Measurements from ENCODE around the gene SLC35F1.
"Not testable (repeated sequence)": the region's sequence is repeated elsewhere in the genome, so short reads cannot be mapped to it uniquely, and the experiment has no call there.

The SLC35F1 gene

DNA sequence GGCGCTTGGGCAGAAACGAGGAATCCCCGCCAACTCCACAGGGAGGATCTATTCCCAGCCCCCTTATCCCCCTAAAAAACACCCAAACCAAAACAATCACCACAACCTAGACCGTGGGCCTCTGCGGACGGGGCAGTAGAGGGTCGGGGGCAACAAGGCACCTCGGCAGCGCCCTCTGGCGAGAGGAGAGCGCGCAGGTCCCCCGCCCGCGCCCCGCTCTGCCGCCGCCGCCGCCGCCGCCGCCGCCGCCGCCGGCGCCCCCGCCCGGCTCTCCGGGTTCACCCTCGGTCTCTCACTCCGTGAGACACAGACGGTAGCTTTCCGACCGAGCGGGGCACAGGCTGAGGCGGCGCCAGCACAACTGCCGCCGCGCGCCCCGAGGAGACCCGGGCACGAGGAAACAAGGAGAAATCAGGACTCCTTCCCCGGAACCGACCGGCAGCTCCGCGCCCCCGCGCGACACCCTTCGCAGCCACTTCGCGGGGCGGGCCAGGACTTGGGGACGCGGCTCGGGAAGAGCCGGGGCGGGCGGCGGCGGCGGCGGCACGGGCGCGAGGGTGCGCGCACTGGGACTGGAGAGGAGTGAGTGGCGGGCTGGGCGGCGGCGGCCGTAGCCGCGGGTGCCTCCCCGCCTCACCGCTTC, at the start of gene SLC35F1:
SLC35F1 (plus strand) TSS at position 307 of the 643 bp plus-strand sequence.
- TF ChIP-seq, protein P1, sequence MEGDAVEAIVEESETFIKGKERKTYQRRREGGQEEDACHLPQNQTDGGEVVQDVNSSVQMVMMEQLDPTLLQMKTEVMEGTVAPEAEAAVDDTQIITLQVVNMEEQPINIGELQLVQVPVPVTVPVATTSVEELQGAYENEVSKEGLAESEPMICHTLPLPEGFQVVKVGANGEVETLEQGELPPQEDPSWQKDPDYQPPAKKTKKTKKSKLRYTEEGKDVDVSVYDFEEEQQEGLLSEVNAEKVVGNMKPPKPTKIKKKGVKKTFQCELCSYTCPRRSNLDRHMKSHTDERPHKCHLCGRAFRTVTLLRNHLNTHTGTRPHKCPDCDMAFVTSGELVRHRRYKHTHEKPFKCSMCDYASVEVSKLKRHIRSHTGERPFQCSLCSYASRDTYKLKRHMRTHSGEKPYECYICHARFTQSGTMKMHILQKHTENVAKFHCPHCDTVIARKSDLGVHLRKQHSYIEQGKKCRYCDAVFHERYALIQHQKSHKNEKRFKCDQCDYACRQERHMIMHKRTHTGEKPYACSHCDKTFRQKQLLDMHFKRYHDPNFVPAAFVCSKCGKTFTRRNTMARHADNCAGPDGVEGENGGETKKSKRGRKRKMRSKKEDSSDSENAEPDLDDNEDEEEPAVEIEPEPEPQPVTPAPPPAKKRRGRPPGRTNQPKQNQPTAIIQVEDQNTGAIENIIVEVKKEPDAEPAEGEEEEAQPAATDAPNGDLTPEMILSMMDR (conservative IDR thresholded peaks at IDR 0.05): peak; percentile 57
- TF ChIP-seq ZFX (IDR thresholded peaks at IDR 0.05): no peak
- no peak within 1 kb of the TSS for H3K27ac ChIP-seq

DNA sequence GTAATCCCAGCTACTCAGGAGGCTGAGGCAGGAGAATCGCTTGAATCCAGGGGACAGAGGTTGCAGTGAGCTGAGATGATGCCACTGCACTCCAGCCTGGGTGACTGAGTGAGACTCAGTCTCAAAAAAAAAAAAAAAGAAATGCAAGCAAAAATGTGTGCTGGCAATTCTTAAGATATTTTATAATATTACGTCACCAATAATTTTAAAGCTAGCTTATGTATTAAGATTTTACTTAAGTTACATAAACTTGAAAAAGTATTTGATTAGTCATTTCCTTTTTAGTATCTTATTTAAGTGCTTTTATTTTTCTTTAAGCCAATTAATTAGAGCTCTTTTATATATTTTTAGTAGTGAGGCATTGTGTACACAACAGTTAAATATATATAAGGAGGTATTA, 48.5 kb upstream of the SLC35F1 start:
- not testable (repeated sequence) for H3K27ac ChIP-seq

DNA sequence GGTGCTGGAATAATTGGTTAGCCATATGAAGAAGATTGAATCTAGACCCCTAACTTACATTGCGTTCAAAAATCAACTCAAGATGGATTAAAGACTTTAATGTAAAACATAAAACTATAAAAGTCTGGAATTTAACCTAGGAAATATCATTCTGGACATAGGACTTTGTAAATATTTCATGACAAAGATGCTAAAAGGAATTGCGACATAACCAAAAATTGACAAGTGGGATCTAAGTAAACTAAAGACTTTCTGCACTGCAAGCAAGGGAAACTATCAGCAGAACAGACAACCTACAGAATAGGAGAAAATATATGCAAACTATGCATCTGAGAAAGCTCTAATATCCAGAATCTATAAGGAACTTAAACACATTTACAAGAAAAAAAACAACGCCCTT, 45.5 kb upstream of the SLC35F1 start:
- TF ChIP-seq, protein P1 (conservative IDR thresholded peaks at IDR 0.05): no peak
- no peak for TF ChIP-seq ZFX (IDR thresholded peaks at IDR 0.05)

DNA sequence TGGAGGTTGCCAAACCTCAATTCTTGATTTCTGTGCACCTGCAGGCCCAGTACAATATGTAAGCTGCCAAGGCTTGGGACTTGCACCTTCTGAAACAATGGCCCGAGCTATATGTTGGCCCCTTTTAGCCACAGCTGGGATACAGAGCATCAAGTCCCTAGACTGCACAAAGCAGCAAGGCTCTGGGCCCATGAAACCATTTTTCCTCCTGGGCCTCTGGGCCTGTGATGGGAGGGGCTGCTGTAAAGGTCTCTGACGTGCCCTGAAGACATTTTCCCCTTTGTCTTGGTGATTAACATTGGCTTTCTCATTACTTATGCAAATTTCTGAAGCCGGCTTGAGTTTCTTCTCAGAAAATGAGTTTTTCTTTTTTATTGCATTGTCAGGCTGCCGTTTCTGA, 40.5 kb upstream of the SLC35F1 start:
- no peak overlapping the region for H3K27ac ChIP-seq
- TF ChIP-seq ZFX (IDR thresholded peaks at IDR 0.05): no peak
- TF ChIP-seq, protein P1 (conservative IDR thresholded peaks at IDR 0.05): no peak

More for the DNA sequence above, 45.5 kb upstream of the SLC35F1 start:
- H3K27ac ChIP-seq: no peak overlapping the region

DNA sequence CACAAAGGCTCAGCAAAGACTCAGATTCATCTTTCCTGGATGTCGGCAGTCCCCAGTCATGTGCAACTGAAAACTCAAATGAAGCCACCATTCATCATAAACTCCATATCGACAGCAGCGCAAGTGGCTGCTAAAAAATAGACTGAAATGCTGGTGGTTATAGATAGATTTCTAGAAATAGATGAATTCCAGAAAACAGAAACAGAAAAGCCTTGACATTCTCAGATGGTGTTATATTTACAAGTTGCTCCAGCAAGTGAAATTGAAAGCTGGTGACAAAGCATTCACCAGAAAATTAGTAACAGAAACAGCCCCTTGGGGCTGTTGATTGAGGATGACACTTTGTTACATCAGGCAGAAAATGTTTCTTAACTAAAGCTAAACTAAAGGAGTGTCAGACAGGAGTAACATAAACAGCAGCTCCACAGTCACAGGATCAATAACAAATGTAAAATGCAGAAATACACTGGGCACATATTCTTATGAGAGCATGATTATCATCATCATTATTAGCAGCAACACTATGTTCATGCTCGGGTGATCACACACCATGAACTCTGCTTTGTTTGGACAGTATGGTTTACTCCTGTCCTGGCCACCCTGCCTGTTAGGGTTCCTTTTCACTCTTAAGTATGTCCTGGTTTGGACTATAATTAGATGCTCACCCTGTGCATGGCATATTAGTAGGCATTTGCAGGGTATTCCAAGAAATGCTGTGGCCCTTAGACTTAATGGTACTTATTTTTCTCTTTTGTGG, 36.4 kb upstream of the SLC35F1 start:
- H3K27ac ChIP-seq: no peak overlapping the region

DNA sequence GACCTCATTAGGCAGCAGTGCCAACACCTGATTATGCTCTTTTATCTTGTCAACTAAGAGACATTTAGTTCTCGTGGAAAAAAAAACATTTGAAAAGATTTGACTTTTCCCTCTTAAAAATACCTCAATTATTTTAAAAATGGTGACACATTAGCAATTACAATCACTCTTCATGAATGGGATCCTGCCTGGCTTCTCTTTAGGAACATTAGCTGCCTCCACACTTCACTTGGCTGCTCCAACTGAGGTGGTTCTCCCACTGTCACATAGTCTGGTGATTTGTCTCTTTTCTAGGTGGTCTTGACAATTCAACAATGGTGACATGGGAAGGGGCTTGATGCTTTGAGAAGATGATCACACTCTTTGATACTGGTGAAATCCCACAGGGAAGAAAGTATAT, 26.2 kb upstream of the SLC35F1 start:
- no peak overlapping the region for H3K27ac ChIP-seq
- TF ChIP-seq, protein P1 (conservative IDR thresholded peaks at IDR 0.05): no peak
- no peak for TF ChIP-seq ZFX (IDR thresholded peaks at IDR 0.05)

More for the DNA sequence above, 36.4 kb upstream of the SLC35F1 start:
- no peak for TF ChIP-seq ZFX (IDR thresholded peaks at IDR 0.05)
- TF ChIP-seq, protein P1 (conservative IDR thresholded peaks at IDR 0.05): no peak

DNA sequence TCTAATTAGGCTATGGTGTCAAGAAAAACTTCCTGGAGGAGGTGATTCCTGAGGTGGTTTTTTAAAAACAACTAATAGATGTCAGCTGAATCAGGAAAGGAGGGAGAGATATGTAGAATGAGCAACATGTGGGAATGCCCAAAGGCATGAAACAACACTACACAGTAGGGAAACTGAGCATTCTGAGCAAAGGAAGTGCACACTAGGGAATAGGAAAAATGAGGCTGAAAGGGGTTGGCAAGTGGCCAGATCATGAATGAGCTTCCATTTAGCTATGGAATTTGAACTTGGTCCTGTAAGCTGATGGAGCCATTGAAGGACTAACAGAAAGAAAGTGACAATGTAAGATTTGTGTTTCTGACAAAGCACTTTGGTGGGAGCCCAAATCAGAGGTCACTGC, 16.9 kb upstream of the SLC35F1 start:
- H3K27ac ChIP-seq: no peak overlapping the region
- TF ChIP-seq, protein P1 (conservative IDR thresholded peaks at IDR 0.05): no peak
- TF ChIP-seq ZFX (IDR thresholded peaks at IDR 0.05): no peak
